HG02943 (cell line): ENCODE results near the gene STK40.

ENCODE experiments used
- ATAC-seq: cut with Tn5 transposase; IDR thresholded peaks from one replicate; pipeline ENCODE4 v1.9.1; 2021; ENCODE audit warnings: mild to moderate bottlenecking, low read depth, moderate library complexity; ENCODE audit not compliant: unreplicated experiment

Gene STK40

GRCh38 chr1:36400514-36400824, 14.7 kb upstream of the STK40 start:
- no peak for ATAC-seq

- ATAC-seq, result no peak
Observed at GRCh38 chr1:36398370-36398977, 12.8 kb upstream of the STK40 start.

- ATAC-seq, result peak; percentile 65
Observed at GRCh38 chr1:36397378-36398230, 11.9 kb upstream of the STK40 start, which contains the start of gene LSM10. Gene LSM10 (minus strand): TSS chr1:36397908. CDS start chr1:36394129, 3,779 bp downstream.

GRCh38 chr1:36397083-36397377, 11.3 kb upstream of the STK40 start:
- peak; percentile 16 for ATAC-seq

- no peak for ATAC-seq
Observed at GRCh38 chr1:36396359-36396758, 10.6 kb upstream of the STK40 start.

GRCh38 chr1:36393686-36394085, 8.0 kb upstream of the STK40 start:
- ATAC-seq, result no peak

GRCh38 chr1:36392836-36393235, 7.1 kb upstream of the STK40 start:
- no peak for ATAC-seq

GRCh38 chr1:36391271-36391670, 5.5 kb upstream of the STK40 start:
- ATAC-seq, result no peak

- ATAC-seq, result no peak
Observed at GRCh38 chr1:36390411-36390810, 4.7 kb upstream of the STK40 start.

- no peak for ATAC-seq
Observed at GRCh38 chr1:36389999-36390398, 4.3 kb upstream of the STK40 start.

GRCh38 chr1:36389261-36389660, 3.5 kb upstream of the STK40 start:
- ATAC-seq, result no peak

- ATAC-seq, result no peak
Observed at GRCh38 chr1:36387141-36387949, 1.6 kb upstream of the STK40 start.

- peak; percentile 38 for ATAC-seq
Observed at GRCh38 chr1:36386265-36387140, 779 bp upstream of the STK40 start.

GRCh38 chr1:36384542-36385409, 948 bp downstream of the STK40 start:
- ATAC-seq, result no peak

GRCh38 chr1:36383240-36383639, 2.5 kb downstream of the STK40 start:
- ATAC-seq, result no peak

GRCh38 chr1:36382669-36383068, 3.1 kb downstream of the STK40 start:
- no peak for ATAC-seq

GRCh38 chr1:36382231-36382630, 3.5 kb downstream of the STK40 start:
- ATAC-seq, result no peak

GRCh38 chr1:36381405-36381804, 4.3 kb downstream of the STK40 start:
- no peak for ATAC-seq

GRCh38 chr1:36380782-36381181, 4.9 kb downstream of the STK40 start:
- no peak for ATAC-seq
